Brain microvascular endothelial cell (primary cell): ENCODE measurements around the gene F3.

Source experiments
- DNase-seq: peaks from one replicate; pipeline ENCODE4 v3.0.0-alpha.2; 2020
- H3K27ac ChIP-seq: fragments of 250-450 bp; sonication (Bioruptor Pico); 2 replicates; pipeline ENCODE4 v1.5.1; 2020; ENCODE audit warnings: mild to moderate bottlenecking, moderate library complexity
- H3K27me3 ChIP-seq: fragments of 250-450 bp; sonication (Bioruptor Pico); replicated peaks from 2 replicates; pipeline ENCODE4 v1.5.1; 2020; ENCODE audit warnings: mild to moderate bottlenecking
- H3K36me3 ChIP-seq: fragments of 250-450 bp; sonication (Bioruptor Pico); replicated peaks from 2 replicates; pipeline ENCODE4 v1.5.1; 2020; ENCODE audit warnings: mild to moderate bottlenecking
- H3K4me3 ChIP-seq: 2 replicates; pipeline ENCODE4 v1.5.1; 2011; ENCODE audit warnings: low read depth, mild to moderate bottlenecking, control low read depth, low read length, moderate library complexity
- in situ Hi-C: cut with HindIII; loops from 2 replicates; pipeline ENCODE4 v1.10.0; 2017; ENCODE audit warnings: low sequenced_read_pairs, low pct_ligation_motif_present
- TF ChIP-seq, protein P1 (sequence below): IDR thresholded peaks from 2 replicates; pipeline ENCODE4 v1.5.1; 2011; ENCODE audit warnings: low read depth, mild to moderate bottlenecking, moderate library complexity, low read length, control low read depth, inconsistent platforms; ENCODE audit errors: missing control alignments

Gene F3

DNA sequence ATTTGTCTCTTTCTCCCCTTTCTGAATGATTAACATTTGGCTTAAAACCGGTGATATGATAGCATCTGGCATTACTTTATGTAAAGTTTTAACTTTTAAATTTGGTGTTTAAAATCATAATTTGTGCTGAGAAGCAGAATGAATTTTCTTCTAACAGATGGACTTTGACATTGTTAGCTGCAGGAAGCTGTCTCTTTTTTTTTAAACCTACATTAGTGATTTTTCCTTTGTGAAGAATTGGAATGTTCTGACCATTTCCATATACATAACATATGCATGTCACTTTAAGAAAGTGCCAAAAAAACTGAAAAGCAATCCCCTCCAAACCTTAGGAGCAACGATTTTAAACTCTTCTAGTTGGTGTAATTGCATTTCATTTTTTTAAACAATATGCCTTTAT lies 22.2 kb downstream of the F3 start:
- Histone ChIP-seq H3K27ac (no peak overlapping the region), H3K4me3 (no peak overlapping the region), H3K27me3 (no peaks in the 10 kb centered on the region), H3K36me3 (no peaks in the 10 kb centered on the region)
- DNase-seq = no peak
- in situ Hi-C loops = no loop called here
- TF ChIP-seq, protein P1, sequence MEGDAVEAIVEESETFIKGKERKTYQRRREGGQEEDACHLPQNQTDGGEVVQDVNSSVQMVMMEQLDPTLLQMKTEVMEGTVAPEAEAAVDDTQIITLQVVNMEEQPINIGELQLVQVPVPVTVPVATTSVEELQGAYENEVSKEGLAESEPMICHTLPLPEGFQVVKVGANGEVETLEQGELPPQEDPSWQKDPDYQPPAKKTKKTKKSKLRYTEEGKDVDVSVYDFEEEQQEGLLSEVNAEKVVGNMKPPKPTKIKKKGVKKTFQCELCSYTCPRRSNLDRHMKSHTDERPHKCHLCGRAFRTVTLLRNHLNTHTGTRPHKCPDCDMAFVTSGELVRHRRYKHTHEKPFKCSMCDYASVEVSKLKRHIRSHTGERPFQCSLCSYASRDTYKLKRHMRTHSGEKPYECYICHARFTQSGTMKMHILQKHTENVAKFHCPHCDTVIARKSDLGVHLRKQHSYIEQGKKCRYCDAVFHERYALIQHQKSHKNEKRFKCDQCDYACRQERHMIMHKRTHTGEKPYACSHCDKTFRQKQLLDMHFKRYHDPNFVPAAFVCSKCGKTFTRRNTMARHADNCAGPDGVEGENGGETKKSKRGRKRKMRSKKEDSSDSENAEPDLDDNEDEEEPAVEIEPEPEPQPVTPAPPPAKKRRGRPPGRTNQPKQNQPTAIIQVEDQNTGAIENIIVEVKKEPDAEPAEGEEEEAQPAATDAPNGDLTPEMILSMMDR = no peak

DNA sequence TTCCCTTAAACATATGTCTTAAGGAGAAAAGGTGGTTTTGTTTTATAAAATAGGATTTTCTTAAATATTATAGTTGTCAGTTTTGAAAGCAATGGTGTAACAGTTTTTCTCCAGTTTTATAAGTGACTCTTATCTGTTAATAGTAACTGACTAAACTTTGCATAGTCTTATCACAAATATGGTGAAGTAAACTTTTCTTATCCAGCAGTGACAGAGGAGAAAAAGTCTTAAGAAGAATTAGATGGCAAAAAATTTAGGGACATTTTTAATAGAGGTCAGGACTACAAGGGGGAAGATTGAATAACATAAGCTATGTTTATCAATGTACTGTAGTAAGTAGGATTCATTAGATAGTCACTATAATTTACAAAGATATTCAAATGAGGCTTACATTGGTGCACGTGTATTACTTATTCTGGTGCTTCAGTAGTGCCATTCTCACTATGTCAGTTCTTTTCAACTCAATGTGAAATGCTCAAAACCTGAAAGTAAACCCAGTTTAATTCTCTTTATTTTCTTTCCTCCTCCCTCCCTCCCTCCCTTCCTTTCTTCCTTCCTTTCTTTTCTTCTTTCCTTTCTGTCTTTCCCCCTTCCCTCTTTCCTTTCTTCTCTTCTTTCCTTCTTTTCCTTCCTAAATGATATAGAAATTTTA lies 26.1 kb downstream of the F3 start:
- Histone ChIP-seq H3K36me3 (no peaks in the 10 kb centered on the region), H3K27ac (no peak overlapping the region), H3K27me3 (no peaks in the 10 kb centered on the region), H3K4me3 (no peak overlapping the region)
- no peak for DNase-seq
- in situ Hi-C loops = no loop called here
- TF ChIP-seq, protein P1 = no peak

DNA sequence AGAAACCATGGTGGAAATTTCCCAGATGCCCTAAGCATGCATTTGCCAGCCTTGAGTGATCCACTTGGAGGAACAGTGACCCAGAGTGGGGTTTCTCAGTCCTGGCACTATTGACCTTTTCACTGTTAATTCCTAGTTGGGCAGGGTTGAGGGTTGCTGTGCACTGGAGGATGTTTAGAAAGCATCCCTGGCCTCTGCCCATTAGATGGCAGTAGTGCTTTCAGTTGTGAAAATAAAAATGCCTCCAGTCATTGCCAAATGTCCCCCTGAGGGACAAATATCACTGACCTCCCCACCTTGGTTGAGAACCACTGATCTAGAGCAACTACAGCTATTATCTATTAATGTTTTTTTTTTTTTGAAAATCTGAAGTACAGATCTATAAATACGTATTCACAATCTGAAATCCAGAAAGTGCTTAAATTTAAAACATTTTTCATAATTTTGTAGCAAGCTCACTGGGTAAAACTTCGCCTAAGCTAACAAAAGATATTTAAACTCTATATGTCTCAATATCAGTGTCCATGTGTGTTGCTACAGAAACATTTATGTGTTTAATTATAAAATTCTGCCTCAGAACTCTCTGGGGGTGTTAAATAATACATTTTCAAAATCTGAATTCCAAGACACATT lies 27.3 kb downstream of the F3 start:
- DNase-seq = peak; percentile 33
- Histone ChIP-seq H3K27ac (no peak overlapping the region), H3K4me3 (no peak overlapping the region), H3K36me3 (no peaks in the 10 kb centered on the region), H3K27me3 (no peaks in the 10 kb centered on the region)
- TF ChIP-seq, protein P1 = peak; percentile 84
- in situ Hi-C loops = no loop called here

DNA sequence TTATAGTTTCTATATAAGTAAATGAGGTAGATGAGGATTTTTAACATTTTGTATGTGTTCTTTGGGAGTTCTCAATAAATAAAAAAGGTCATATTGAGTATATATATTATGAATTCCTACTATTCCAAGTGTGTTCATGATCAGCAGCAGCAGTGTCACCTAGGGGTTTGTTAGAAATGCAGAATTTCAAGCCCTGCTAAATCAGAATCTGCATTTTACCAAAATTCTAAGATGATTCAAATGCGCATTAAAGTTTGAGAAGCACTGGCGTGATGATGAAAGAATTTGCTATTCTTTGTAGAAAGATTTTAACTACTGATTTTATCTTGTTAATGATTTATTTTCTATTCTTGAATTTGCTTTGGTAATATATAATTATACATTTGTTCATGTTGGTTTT lies 28.7 kb downstream of the F3 start:
- in situ Hi-C loops = no loop called here
- Histone ChIP-seq H3K27me3 (no peaks in the 10 kb centered on the region), H3K4me3 (no peak overlapping the region), H3K27ac (no peak overlapping the region), H3K36me3 (no peaks in the 10 kb centered on the region)
- DNase-seq = no peak
- TF ChIP-seq, protein P1 = no peak

DNA sequence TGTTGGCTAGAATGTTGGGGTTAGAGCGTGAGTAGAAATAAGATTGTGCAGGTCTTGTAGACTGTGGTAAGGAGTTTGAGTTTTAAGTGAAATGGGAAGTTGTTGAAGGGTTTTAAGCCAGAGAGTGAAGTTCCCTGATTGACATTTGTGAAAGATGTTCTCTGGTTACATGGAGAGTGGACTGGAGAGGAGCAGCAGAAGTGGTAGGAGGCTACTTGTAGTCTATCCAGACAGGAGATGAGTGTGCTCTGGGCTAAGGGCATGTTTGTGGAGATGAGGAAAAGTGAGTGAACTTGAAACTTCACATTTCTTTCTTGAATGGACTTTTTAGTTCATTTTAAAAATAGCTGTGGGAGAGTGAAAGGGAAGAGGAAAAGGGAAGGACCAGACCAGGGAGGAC lies 37.0 kb downstream of the F3 start:
- in situ Hi-C loops = no loop called here
- no peak for DNase-seq
- H3K36me3 ChIP-seq = peaks cover under 1% of the 10 kb centered on the region
- no peak overlapping the region for H3K27ac ChIP-seq
- no peaks in the 10 kb centered on the region for H3K27me3 ChIP-seq
- H3K4me3 ChIP-seq = no peak overlapping the region
- TF ChIP-seq, protein P1 = no peak

DNA sequence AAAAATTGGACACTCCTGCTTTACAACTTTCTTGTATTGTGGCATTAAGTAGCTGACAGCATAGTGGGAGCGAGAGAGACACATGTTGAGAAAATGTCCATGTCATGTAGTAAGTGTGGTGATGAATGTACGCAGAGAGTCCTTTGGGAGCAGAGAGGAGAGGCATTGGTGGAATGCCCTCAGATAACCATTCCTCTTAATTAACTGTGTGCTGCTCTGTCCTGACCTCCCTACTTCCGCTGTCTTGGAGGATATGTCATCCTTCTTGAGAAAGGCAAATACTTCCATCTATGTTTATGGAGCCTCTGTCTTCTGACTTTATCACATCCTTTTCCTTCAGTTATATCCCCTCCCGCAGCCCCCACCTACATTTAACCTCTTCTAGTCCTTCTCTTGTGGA lies 38.4 kb downstream of the F3 start:
- TF ChIP-seq, protein P1 = no peak
- no peaks in the 10 kb centered on the region for H3K27me3 ChIP-seq
- no peak for DNase-seq
- in situ Hi-C loops = no loop called here
- H3K36me3 ChIP-seq = peaks cover 4% of the 10 kb centered on the region
- H3K27ac ChIP-seq = no peak overlapping the region
- H3K4me3 ChIP-seq = no peak overlapping the region
